ENCODE data around the gene LDLRAD1.
"Not testable (repeated sequence)": the region's sequence is repeated elsewhere in the genome, so short reads cannot be mapped to it uniquely, and the experiment has no call there.

The LDLRAD1 gene

DNA sequence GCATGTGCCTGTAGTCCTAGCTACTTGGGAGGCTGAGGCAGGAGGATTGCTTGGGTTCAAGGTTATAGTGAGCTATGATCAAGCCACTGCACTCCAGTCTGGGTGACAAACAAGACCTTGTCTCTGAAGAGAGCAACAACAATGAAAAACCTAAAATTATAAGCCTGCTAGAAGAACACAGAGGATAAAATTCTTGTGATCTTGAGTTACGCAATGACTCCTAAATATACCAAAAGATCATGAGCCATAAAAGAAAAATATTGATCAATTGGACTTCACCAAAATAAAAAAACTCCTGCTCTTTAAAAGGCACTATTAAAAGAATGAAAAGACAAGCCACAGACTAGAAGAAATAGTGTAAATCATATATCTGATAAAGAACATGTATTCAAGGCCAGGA is 22.3 kb downstream of the LDLRAD1 start:
- Histone ChIP-seq H3K4me1 (no peaks in the 10 kb centered on the region), H3K9ac (no peak overlapping the region), H2AFZ (no peak overlapping the region), H3K79me2 (no peaks in the 10 kb centered on the region), H3K27ac (no peak overlapping the region), H3K36me3 (ENCODE audit: control insufficient read depth, insufficient read depth, low read length) (no peaks in the 10 kb centered on the region), H3K4me3 (ENCODE audit: low read depth, low read length) (no peak overlapping the region), H3K4me2 (ENCODE audit: low read length) (no peak overlapping the region), H3K27me3 (ENCODE audit: control insufficient read depth, insufficient read depth, low read length) (no peaks in the 10 kb centered on the region), H3K9me3 (ENCODE audit: control insufficient read depth, low read length) (no peaks in the 10 kb centered on the region)
- TF ChIP-seq, protein P1, sequence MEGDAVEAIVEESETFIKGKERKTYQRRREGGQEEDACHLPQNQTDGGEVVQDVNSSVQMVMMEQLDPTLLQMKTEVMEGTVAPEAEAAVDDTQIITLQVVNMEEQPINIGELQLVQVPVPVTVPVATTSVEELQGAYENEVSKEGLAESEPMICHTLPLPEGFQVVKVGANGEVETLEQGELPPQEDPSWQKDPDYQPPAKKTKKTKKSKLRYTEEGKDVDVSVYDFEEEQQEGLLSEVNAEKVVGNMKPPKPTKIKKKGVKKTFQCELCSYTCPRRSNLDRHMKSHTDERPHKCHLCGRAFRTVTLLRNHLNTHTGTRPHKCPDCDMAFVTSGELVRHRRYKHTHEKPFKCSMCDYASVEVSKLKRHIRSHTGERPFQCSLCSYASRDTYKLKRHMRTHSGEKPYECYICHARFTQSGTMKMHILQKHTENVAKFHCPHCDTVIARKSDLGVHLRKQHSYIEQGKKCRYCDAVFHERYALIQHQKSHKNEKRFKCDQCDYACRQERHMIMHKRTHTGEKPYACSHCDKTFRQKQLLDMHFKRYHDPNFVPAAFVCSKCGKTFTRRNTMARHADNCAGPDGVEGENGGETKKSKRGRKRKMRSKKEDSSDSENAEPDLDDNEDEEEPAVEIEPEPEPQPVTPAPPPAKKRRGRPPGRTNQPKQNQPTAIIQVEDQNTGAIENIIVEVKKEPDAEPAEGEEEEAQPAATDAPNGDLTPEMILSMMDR (IDR thresholded peaks at IDR 0.05), result no peak

DNA sequence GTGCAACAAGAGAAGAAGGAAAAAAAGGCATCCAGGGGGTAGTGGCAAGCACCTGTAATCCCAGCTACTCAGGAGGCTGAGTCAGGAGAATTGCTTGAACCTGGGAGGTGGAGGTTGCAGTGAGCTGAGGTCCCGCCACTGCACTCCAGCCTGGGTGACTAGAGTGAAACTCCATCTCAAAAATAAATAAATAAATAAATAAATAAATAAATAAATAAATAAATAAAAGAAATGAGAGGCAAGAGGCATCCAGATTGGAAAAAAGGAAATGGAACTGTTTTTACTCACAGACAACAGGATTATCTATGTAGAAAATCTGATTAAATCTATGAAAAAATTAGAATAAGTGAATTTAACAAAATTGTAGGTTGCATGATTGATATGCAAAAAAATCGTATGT is 23.5 kb downstream of the LDLRAD1 start:
- H3K27ac ChIP-seq; H3K4me2 ChIP-seq (ENCODE audit: low read length); H3K4me3 ChIP-seq (ENCODE audit: low read depth, low read length); H3K36me3 ChIP-seq (ENCODE audit: control insufficient read depth, insufficient read depth, low read length); H3K79me2 ChIP-seq; H3K9me3 ChIP-seq (ENCODE audit: control insufficient read depth, low read length); H3K27me3 ChIP-seq (ENCODE audit: control insufficient read depth, insufficient read depth, low read length); H2AFZ ChIP-seq; H3K9ac ChIP-seq; H3K4me1 ChIP-seq: not testable (repeated sequence)

- Histone ChIP-seq H3K27ac (no peak overlapping the region), H3K79me2 (no peaks in the 10 kb centered on the region), H2AFZ (no peak overlapping the region), H3K9ac (no peak overlapping the region), H3K36me3 (ENCODE audit: control insufficient read depth, insufficient read depth, low read length) (no peaks in the 10 kb centered on the region), H3K9me3 (ENCODE audit: control insufficient read depth, low read length) (no peaks in the 10 kb centered on the region), H3K27me3 (ENCODE audit: control insufficient read depth, insufficient read depth, low read length) (no peaks in the 10 kb centered on the region), H3K4me1 (no peaks in the 10 kb centered on the region), H3K4me2 (ENCODE audit: low read length) (no peak overlapping the region), H3K4me3 (ENCODE audit: low read depth, low read length) (no peak overlapping the region)
- TF ChIP-seq, protein P1 (IDR thresholded peaks at IDR 0.05), result peak; percentile 7
These were observed 25.7 kb downstream of the LDLRAD1 start for GRCh38 chr1:53992085-53992874.

- Histone ChIP-seq H3K9ac (no peak overlapping the region), H3K27me3 (ENCODE audit: control insufficient read depth, insufficient read depth, low read length) (no peaks in the 10 kb centered on the region), H3K36me3 (ENCODE audit: control insufficient read depth, insufficient read depth, low read length) (no peaks in the 10 kb centered on the region), H3K4me3 (ENCODE audit: low read depth, low read length) (no peak overlapping the region), H2AFZ (no peak overlapping the region), H3K79me2 (no peaks in the 10 kb centered on the region), H3K9me3 (ENCODE audit: control insufficient read depth, low read length) (no peaks in the 10 kb centered on the region), H3K4me2 (ENCODE audit: low read length) (no peak overlapping the region), H3K4me1 (no peaks in the 10 kb centered on the region), H3K27ac (no peak overlapping the region)
- TF ChIP-seq, protein P1 (IDR thresholded peaks at IDR 0.05), result no peak
These were observed 30.1 kb downstream of the LDLRAD1 start for GRCh38 chr1:53987880-53988279.

DNA sequence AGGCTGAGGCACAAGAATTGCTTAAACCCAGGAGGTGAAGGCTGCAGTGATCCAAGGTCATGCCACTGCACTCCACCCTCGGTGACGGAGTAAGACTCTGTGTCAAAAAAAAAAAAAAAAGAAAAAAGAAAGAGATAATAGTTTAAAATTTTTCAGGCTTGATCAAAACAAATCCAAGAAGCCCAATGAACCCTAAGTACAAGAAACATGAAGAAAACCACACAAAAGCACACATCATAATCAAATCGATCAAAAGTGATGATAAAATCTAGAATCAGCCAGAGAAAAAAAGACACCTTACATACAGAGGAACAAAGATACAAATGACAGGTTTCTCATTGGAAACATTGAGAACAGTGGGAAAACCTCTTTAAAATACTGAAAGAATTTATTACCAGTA is 31.5 kb downstream of the LDLRAD1 start:
- Histone ChIP-seq H3K4me1 (no peaks in the 10 kb centered on the region), H3K4me2 (ENCODE audit: low read length) (no peak overlapping the region), H3K9me3 (ENCODE audit: control insufficient read depth, low read length) (no peaks in the 10 kb centered on the region), H3K27ac (no peak overlapping the region), H3K4me3 (ENCODE audit: low read depth, low read length) (no peak overlapping the region), H3K9ac (no peak overlapping the region), H3K79me2 (no peaks in the 10 kb centered on the region), H2AFZ (no peak overlapping the region), H3K36me3 (ENCODE audit: control insufficient read depth, insufficient read depth, low read length) (no peaks in the 10 kb centered on the region), H3K27me3 (ENCODE audit: control insufficient read depth, insufficient read depth, low read length) (no peaks in the 10 kb centered on the region)
- TF ChIP-seq, protein P1 (IDR thresholded peaks at IDR 0.05), result no peak
